NCI-H2171 treated with DMSO at 0.1 percent for 48 hours (cell line): ENCODE measurements around the gene GPX7.
"Not testable (repeated sequence)": the region's sequence is repeated elsewhere in the genome, so short reads cannot be mapped to it uniquely, and the experiment has no call there.

Experiments
- DNase-seq: peaks from one replicate; lab custom pipeline; 2025; lab: John Stamatoyannopoulos, UW

GPX7 gene

GRCh38 chr1:52601991-52602855 is at the start of gene GPX7:
GPX7 (plus strand) TSS chr1:52602371; CDS start chr1:52602410, 39 bp downstream.
- DNase-seq: peak; percentile 45

- peak; percentile 91 for DNase-seq
Measured at GRCh38 chr1:52552505-52553361, 49.4 kb upstream of the GPX7 start, which contains the start of gene TUT4. TUT4 (minus strand) TSS chr1:52553092; CDS start chr1:52526280, 26,812 bp downstream.

- DNase-seq: peak; percentile 90
Measured at GRCh38 chr1:52553362-52554266, 48.6 kb upstream of the GPX7 start.

DNA sequence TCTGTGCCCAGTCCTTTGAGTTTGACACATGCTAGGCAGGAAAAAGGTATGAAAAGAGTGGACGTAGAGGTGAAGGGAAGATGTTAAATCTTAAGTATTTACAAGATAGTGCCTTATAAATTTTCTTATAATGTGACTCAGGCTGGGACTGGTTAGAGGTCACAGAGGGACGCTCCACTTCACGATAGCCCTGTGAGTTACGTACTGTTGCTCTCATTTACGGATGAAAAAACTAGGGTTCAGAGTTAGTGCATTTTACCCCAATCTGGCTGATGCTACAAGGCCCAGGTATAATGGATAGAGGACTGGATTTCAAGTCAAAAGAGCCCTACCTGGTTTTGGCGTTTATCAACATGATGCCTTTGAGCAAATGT is 47.9 kb upstream of the GPX7 start:
- no peak for DNase-seq

DNA sequence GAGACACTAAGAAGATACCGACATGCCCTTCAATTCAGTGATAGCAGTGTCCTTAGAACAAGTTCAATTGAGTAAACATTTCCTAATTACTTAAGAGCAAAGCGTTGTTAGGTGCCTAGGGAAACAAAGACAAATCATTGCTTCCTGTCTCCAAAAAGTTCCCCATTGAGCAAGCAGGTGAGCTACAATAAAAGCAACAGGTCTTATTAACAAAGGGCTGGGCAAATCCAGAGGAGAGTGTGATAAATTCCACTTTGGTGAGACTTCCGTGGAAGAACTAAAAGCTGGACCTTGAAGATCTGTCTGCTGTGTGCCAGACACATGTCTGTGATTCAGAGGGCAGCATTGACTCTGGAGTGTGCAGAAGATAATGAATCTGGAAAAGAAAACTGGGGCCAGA is 47.4 kb upstream of the GPX7 start:
- DNase-seq: no peak

DNA sequence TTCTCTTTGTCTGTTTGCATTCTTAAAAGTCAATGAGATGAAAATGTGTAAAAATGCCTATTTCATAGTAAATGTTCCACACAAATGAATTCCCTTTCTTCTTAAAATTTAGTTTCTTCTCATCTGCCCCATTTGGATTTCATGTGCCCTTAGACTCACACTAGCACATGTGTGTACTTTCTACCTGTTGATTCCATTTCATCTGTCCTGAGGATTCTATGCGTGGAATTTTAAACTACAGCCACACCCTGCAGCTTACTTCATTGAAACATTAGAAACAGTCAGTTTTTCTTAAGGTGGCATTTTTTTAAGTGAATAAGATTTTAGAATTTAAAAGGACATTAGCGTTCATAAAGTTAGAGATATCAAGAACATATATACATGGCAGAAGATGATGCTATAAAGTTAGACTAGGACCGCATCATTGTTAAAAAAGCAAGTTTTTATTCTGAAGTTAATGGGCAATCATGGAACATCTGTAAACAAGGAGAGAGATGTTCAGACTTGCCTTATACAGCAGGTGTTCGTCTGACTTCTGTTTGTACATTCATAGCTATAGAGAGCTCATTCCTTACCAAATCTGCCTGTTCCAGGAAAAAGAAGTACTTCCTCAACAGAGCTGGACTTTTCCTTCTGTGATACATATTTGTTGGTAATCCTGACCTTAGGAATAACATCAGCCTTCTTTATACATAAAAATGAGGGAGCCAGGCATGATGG is 45.4 kb upstream of the GPX7 start:
- DNase-seq: peak; percentile 54

GRCh38 chr1:52558941-52559340 is 43.2 kb upstream of the GPX7 start:
- no peak for DNase-seq

GRCh38 chr1:52559875-52560274 is 42.3 kb upstream of the GPX7 start:
- DNase-seq: no peak

DNA sequence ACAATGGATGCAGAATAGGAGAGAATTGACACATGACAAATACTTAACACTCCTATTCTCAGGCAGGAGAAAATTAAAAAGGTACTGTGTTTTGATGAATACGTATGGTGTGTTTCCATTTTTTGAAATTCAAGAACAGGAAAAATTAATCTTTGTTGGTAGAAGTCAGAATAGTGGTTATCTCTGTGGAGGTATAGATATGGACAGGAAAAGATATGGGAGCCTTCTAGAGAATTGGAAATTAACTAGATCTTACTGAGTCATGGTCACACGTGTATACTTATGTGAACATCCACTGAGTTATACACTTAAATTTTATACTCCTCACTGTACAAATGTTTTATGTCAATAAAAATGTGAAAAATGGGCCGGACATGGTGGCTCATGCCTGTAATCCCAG is 39.4 kb upstream of the GPX7 start:
- no peak for DNase-seq

GRCh38 chr1:52567943-52568342 is 34.2 kb upstream of the GPX7 start:
- DNase-seq: no peak

DNA sequence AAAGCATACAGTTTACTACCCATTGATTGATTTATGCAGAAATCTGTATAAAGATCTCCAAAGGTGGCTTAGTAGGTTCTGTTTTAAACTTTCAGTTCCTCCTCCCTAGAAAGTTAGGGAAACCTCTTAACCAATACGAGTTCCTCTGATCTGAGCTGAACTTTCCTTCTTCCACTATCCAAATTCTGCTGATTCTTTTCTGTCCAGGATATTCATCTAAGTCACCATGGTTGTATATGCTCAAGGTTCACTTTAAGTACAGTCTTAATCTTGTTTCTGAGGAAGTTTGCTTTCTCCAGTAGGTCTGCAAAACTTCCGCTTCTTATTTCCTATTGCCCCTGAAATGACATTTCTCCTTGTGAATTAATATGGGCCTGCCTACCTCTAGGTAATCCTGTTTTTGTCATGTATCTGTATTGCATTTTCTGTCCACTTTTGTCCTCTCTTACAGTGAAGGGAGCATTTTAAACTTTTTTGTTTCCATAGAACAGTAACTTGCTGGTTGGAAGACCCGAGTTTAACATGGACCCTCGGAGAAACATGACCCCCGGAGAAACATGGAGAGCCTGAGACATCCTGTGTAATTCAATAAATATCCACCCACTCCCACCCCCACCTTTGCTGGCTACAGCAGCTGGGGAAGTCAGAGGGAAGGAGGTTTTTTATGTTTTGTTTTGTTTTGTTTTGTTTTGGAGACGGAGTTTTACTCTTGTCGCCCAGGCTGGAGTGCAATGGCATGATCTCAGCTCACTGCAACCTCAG is 32.5 kb upstream of the GPX7 start:
- DNase-seq: no peak

DNA sequence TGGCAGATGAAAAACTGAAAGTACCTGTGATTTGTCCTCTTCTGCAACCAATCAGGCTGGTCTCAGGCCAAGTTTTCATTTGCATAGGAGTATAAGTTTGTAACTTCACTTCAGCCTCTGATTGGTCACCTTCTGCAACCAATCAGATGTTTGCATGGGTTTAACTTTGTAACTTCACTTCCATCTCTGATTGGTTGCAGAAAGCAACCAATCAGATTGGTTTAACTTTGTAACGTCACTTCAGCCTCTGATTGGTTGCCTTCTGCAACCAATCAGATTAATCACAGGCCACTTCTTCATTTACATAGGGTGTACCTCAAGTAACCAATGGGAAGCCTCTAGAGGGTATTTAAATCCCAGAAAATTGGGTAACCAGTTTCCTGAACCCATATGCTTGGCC is 30.4 kb upstream of the GPX7 start:
- DNase-seq: peak; percentile 10

GRCh38 chr1:52572387-52572786 is 29.8 kb upstream of the GPX7 start:
- DNase-seq: no peak

DNA sequence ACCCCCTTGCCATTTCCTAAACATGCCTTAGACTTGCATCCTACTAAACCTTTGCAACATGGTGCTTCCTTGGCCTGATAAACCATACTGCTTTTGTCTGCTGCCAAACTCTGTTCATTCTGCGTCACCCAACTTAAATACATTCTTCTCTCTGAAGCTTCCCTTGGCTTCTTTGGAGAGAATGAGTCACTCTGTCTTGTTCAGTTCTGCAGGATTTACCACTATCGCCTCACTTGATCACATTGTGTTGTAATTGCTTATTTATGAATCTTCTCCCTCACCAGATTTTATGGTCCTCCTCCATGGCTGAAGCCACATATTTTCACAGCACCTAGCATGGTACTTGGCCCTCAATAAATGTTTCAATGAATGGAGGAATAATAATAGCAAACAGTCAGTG is 27.6 kb upstream of the GPX7 start:
- no peak for DNase-seq

- DNase-seq: no peak
Measured at GRCh38 chr1:52576074-52576473, 26.1 kb upstream of the GPX7 start.

DNA sequence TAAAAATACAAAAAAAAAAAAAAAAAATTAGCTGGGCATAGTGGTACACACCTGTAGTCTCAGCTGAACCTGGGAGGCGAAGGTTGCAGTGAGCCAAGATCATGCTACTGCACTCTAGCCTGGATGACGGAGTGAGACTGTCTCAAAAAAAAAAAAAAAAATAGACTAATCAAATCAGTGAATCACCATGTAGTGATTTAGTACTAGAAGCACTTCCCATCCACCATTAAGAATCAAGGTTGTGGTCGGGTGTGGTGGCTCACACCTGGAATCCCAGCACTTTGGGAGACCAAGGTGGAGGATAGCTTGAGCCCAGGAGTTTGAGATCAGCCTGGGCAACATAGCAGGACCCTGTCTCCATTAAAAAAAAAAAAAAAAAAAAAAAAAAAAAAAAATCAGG is 24.1 kb upstream of the GPX7 start:
- not testable (repeated sequence) for DNase-seq

DNA sequence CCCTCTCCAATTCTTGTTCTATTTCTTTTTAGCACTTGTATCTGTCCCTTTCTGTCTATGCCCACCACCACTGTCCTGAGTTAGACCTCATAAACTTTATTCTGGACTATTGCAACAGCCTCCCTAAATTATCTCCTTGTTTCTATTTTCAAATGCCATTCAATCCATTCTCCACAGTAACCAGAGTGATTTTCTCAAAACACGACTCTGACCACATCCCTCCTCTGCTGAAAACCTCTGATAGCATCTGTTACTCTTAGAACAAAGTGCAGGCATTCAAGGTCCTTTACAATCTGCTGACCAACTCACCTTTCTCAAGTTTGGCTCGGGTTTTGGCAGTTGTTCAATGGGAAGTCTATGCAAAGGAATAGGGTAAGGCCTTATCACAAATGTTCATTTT is 22.8 kb upstream of the GPX7 start:
- DNase-seq: no peak

- no peak for DNase-seq
Measured at GRCh38 chr1:52580283-52580682, 21.9 kb upstream of the GPX7 start.

DNA sequence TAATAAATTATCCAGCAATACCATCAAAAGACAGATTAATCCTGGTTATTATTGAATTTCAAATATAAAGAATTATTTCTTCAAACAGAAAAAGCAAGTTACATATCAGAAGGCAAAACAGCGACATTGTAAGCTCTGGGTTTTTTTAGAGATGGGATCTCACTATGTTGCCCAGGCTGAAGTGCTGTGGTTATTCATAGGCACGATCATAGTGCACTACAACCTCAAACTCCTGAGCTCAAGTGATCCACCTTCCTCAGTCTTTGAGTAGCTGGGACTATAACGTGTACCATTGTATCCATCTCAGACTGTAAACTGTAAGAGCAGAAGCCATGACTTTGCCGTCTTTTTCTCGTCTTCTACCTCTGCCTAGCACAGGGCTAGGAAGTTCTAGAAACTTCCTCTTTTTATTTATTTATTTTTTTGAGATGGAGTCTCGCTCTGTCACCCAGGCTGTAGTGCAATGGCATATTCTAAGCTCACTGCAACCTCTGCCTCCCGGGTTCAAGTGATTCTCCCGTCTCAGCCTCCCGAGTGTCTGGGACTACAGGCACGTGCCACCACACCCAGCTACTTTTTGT is 20.0 kb upstream of the GPX7 start:
- DNase-seq: no peak

DNA sequence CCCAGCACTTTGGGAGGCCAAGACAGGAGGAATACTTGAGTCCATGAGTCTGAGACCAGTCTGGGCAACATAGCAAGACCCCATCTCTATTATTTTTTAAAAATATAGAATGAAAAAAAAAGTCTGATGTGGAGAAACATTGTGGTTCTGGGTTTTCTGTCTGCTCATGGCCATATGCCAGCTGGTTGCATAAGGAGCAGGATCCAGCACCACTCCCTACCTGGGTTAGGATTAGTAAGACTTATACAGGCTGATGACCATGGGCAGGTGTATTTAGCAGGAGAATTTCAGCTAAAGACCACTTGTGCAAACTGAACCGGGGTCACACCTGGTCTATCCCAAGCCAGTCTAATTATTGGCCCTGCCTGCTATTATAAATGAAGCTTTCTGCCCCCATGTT is 16.7 kb upstream of the GPX7 start:
- DNase-seq: no peak
